DMS53 treated with DMSO at 0.1 percent for 48 hours (cell line): Measurements from ENCODE around the gene DENND10.
"Not testable (repeated sequence)": the region's sequence is repeated elsewhere in the genome, so short reads cannot be mapped to it uniquely, and the experiment has no call there.

Experiments
- DNase-seq: peaks from one replicate; lab custom pipeline; 2025; ENCODE audit not compliant: unreplicated experiment; lab: John Stamatoyannopoulos, UW

The DENND10 gene

GRCh38 chr10:119165171-119166117 is 61.5 kb downstream of the DENND10 start, which contains the start of gene SFXN4:
TSS of gene SFXN4 (minus strand) at chr10:119165714. CDS start at chr10:119165647, 67 bp downstream.
- DNase-seq: peak; percentile 61

GRCh38 chr10:119166118-119166500 is 62.2 kb downstream of the DENND10 start:
- no peak for DNase-seq

DNA sequence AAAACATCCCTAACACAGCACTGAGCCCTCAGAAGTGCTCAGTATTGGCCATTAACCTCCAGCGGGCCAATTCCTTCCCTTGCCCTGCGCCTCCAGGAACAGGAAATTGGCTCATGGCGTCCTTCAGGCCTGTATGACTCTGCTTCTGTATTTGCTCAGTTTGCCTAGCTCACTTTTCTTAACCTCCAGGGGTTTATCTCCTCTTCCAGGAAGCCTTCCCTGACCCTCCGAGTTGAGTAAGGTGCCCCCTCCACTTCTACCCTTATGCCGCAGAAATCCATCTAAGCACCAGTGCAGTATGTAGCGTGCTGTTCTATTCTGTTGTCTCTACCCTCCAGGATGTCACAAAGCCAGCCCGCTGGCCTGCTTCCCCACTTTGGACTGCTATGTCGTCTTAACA is 62.7 kb downstream of the DENND10 start:
- DNase-seq: no peak

GRCh38 chr10:119167041-119167440 is 63.1 kb downstream of the DENND10 start:
- DNase-seq: no peak

- DNase-seq: no peak
These were observed 70.2 kb downstream of the DENND10 start for GRCh38 chr10:119174109-119174508.

DNA sequence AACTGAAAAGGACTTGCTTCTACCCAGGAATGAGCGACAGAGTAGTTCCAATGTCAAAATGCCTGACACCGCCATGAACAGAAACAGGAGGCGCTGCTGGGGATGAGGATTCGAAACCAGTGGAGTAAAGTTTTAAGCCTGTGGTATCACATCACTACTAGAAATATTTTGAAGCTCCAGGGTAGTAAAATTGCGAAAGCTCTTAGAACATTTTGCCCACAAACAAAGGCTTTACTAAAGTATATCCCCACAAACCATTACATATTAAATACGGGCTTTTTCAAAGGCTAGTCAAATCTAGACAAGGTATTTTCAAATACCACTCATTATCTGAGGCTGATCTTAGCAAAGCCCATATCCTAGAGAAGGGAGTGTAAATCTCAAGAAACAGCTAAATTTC is 72.3 kb downstream of the DENND10 start:
- DNase-seq: no peak

GRCh38 chr10:119177708-119178371 is 73.9 kb downstream of the DENND10 start:
- DNase-seq: no peak

DNA sequence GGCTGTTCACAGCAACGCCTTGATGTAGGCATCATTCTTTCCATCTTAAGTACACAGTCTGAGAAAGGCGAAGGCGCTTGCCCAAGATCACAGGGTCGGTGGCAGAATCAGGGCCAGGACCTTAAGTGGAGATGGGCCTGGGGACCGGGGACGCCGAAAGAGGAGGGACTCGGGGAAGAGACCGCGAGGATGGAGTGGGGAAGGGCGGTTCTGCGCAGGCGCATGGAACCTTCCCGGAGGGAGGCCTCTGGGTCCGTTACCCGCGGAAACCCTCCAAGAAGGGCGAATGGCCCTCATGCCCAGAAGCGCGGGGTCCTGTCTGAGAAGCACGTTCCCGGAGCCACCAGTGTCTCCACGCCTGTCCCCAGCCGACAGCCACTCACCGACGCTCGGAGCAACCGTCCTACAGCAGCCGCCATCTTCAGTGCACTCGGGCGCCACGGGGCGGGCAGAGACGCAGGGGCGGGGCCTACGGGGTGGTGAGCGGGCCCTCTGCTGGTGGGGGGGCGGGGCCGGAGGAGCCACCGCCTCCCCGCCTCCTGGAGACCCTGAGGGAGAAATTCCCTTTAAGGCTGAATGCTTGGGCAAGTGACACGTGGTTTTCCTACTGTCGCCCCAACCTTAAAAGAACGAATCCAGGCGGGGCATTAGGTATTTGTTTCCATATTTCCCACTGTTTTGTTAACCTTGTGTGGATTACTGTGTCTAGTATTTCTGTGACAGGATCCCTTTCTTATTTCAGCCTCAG is 74.6 kb downstream of the DENND10 start, which contains the start of gene PRDX3:
PRDX3 (minus strand) TSS at position 441 of the 748 bp plus-strand sequence; CDS start at position 419, 22 bp downstream.
- peak; percentile 85 for DNase-seq

GRCh38 chr10:119180850-119181400 is 77.0 kb downstream of the DENND10 start:
- DNase-seq: not testable (repeated sequence)

DNA sequence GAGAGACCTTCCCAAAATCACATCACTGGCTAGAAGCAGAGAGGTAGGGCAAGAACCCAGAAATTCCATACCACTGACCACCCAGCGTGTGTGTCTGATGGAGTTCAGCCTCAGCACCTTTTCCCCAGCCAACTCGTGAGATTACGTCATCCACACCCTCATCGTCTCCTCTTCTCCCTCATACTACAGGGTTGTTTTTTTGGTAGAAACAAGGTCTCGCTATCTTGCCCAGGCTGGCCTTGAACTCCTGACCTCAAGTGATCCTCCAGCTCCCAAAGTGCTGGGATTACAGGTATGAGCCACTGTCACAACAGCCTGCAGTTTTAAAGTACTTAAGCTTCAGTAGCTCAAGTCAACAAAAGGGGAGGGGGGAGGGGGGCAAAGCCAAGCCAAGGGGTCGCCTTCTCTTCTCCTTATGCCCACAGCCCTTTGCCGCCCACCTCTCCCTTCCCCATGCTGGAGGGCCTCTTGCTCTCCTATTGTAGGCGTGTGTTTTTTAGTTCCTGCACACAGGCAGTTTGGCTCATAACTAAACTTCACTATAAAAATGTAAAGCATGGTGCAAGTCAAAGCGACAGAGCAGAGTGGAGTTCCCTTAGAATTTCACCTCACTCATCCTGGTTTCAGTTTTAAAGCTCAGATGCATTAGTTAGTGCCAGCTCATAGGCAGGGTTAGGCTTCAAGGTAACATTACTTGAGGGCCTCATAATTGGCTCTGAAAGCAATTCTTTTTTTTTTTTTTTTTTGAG is 79.9 kb downstream of the DENND10 start:
- DNase-seq: no peak
